ENCODE results near the gene TCP10L.

The TCP10L gene

GRCh38 chr21:32529679-32530078 is 55.6 kb downstream of the TCP10L start:
- Histone ChIP-seq H3K27me3 (ENCODE audit: control insufficient read depth, insufficient read depth, low read length, poor library complexity, severe bottlenecking) (no peaks in the 10 kb centered on the region), H3K27ac (ENCODE audit: insufficient read depth, low read depth, low read length, poor library complexity, severe bottlenecking) (no peak overlapping the region), H3K9me3 (ENCODE audit: control insufficient read depth, low read length) (no peaks in the 10 kb centered on the region), H3K36me3 (ENCODE audit: control insufficient read depth, insufficient read depth, low read length) (no peaks in the 10 kb centered on the region), H3K4me3 (ENCODE audit: insufficient read depth, low read depth, low read length) (no peak overlapping the region), H3K4me1 (ENCODE audit: control insufficient read depth, insufficient read depth, low read length) (no peaks in the 10 kb centered on the region)
- WGBS, 2 experiments: 82 to 86% methylated on average over 4 of the region's 4 CpGs

DNA sequence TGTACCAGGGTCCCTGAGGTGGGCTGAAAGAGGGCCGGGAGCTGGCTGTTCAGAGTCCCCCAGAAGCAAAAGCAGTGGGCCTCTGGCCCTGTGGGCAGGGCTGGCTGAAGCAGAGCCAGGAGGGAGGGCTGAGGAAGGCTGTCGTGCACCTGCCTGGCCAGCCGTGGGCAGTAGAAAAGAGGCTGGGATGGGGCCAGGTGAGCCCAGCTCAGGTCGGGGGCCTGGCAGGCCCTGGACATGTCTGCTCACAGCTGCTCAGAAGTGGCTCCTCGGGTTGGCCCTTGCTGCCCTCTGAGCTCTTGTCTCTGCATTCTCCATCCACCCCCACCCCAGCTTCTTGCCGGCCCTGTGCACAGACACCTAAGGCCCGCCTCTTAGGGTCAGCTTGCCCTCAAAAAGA is 60.0 kb downstream of the TCP10L start:
- Histone ChIP-seq H3K36me3 (ENCODE audit: control insufficient read depth, insufficient read depth, low read length) (no peaks in the 10 kb centered on the region), H3K27me3 (ENCODE audit: control insufficient read depth, insufficient read depth, low read length, poor library complexity, severe bottlenecking) (no peaks in the 10 kb centered on the region), H3K9me3 (ENCODE audit: control insufficient read depth, low read length) (no peaks in the 10 kb centered on the region), H3K4me1 (ENCODE audit: control insufficient read depth, insufficient read depth, low read length) (peaks cover 3% of the 10 kb centered on the region), H3K4me3 (ENCODE audit: insufficient read depth, low read depth, low read length) (no peak overlapping the region), H3K27ac (ENCODE audit: insufficient read depth, low read depth, low read length, poor library complexity, severe bottlenecking) (no peak overlapping the region)
- WGBS, 2 experiments: 76 to 85% methylated on average over 7 of the region's 7 CpGs

- WGBS, 2 experiments: 76 to 80% methylated on average over 7 to 8 of the region's 8 CpGs
- H3K27me3 ChIP-seq (ENCODE audit: control insufficient read depth, insufficient read depth, low read length, poor library complexity, severe bottlenecking): no peaks in the 10 kb centered on the region
- H3K4me1 ChIP-seq (ENCODE audit: control insufficient read depth, insufficient read depth, low read length): peaks cover 8% of the 10 kb centered on the region
- no peak overlapping the region for H3K4me3 ChIP-seq (ENCODE audit: insufficient read depth, low read depth, low read length)
- H3K27ac ChIP-seq (ENCODE audit: insufficient read depth, low read depth, low read length, poor library complexity, severe bottlenecking): no peak overlapping the region
- no peaks in the 10 kb centered on the region for H3K36me3 ChIP-seq (ENCODE audit: control insufficient read depth, insufficient read depth, low read length)
- H3K9me3 ChIP-seq (ENCODE audit: control insufficient read depth, low read length): no peaks in the 10 kb centered on the region
Measured at GRCh38 chr21:32523988-32524719, 61.2 kb downstream of the TCP10L start.
